Amniotic epithelial cell (primary cell): ENCODE data around the gene RBM28.

Experiments
- DNase-seq: peaks from one replicate; pipeline ENCODE4 v3.0.0-alpha.2; 2010; ENCODE audit warnings: low read depth

RBM28 gene

GRCh38 chr7:128374041-128374440 is 30.3 kb upstream of the RBM28 start:
- no peak for DNase-seq

GRCh38 chr7:128373606-128374005 is 29.9 kb upstream of the RBM28 start:
- DNase-seq = no peak

GRCh38 chr7:128370491-128370890 is 26.8 kb upstream of the RBM28 start:
- no peak for DNase-seq

GRCh38 chr7:128366986-128367385 is 23.3 kb upstream of the RBM28 start:
- DNase-seq = no peak

DNA sequence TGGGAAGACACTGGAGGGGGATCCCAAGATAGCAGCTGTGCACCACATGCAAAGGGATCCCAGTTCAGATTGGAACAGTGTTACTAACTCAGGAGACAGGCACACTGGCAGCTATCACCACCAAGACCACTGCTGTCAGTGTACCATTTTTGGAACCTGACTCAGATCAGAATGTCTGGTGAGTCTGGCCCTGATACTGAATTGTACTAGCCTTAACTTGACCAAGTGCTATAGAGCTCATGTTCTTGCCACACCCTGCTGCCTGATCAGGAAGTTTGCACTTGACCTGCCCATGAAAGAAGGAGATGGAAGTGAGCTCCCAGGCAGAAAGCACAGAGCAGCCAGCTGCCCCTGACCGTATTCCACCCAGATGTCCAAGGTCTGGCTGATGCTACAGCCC is 22.6 kb upstream of the RBM28 start:
- DNase-seq = no peak

DNA sequence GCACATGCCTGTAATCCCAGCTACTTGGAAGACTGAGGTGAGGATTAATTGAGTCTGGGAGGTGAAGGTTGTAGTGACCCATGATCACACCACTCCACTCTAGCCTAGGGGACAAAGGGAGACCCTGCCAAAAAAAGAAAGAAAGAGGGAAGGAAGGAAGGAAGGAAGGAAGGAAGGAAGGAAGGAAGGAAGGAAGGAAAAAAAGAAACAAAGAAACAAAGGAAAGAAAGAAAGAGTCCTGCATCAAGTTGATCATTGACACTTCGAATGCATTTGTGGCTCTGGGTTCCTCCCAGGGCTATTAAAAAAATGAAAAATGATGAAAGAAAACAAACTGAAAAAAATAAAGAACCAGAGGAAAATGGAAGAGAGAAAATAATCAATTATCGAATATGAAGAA is 21.7 kb upstream of the RBM28 start:
- no peak for DNase-seq

DNA sequence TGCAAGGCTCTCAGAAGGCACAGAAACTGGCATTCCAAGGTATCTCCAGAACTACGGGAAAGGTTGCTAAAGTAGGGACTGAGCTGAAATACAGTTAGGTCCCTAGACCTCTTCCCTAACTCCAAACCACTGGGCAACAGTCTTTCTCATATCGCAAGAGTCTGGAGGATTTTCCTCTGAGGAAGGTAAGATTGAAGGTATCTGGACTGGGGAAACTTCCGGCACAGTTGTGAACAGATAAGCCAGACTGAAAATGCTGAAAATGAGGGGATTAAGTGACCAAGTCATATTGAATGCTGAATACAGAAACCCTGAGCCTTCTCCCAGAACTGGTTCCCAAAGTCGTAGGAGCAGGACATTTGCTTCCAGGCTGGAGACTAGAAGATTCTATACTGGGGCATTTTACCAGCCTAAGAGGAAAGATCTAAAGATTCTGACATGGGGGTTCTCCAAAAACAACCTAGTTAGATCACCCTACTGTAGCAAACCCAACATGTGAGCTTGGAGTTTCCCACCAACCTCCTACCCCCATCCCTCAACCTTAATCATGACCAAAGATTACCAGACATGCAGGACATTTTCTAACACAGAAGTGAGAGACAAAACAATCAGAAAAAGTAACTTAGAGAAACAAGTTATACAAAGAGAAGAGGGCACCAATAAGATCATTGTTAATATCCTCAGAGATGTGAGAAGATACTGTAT is 20.6 kb upstream of the RBM28 start:
- DNase-seq = no peak

GRCh38 chr7:128363261-128363721 is 19.6 kb upstream of the RBM28 start:
- no peak for DNase-seq

DNA sequence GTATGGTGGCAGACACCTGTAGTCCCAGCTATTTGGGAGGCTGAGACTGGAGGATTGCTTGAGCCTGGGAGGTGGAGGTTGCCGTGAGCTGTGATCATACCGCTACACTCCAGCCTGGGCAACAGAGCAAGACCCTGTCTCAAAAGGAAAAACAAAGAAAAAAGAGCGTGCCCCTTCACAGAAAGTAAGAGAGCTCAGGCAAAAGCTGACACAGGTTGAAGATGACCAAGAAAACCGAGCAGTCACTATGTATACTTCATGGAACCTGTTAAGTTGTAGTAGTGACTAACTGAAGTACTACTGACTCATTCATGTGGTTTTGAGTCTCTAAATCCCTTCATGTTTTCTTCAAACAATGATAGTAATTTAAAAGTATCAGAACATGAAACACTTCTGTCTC is 19.0 kb upstream of the RBM28 start:
- DNase-seq = peak; percentile 68

DNA sequence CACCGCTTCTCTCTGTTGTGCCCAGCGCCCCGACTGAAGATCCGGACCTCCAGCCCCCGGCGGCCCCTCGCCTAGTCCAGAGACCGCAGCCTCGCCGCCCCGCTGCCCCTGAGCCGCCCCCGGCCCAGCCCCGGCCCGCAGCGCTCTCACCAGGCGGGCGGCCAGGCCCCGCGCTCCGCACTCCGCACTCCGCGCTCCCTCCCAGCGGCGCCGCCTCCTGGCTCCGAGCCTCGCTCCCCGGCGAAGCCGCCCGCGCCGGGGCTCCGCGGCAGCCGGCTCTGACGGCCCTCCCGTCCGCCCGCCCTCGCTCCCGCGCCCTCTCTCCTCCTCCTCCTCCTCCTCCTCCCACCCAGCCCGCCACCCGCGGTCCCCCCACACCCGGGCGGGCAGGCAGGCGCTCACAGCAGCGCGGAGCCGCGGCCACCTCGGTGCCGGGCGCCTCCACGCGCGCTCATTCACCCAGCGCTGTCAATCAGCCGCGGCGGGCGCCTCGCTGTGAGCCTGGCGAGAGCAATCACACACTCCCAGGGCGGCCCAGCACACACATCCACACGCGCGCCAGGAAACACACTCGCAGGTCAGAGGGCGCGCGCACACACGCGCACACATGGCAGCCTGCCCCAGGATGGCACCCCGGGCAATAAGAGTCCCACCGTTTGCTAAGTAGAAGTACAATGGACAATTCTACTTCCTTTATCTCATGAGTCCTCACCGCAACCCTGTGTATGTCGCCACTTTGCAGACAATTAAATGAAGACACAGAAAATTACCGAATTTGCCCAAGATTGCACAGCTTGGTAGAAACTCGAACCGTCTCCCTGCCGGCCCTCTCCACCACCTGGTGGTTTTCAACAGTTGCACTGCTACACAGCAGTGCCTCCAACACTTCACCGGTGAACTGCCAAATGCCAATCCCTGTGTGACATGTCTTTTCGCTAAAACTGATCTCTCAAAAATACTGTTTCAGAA is 18.0 kb upstream of the RBM28 start, which contains the start of gene PRRT4:
Gene PRRT4 (minus strand): TSS at position 280 of the 969 bp plus-strand sequence.
- no peak for DNase-seq

GRCh38 chr7:128360359-128360678 is 16.6 kb upstream of the RBM28 start:
- DNase-seq = no peak

- no peak for DNase-seq
Observed at GRCh38 chr7:128359939-128360338, 16.2 kb upstream of the RBM28 start.

DNA sequence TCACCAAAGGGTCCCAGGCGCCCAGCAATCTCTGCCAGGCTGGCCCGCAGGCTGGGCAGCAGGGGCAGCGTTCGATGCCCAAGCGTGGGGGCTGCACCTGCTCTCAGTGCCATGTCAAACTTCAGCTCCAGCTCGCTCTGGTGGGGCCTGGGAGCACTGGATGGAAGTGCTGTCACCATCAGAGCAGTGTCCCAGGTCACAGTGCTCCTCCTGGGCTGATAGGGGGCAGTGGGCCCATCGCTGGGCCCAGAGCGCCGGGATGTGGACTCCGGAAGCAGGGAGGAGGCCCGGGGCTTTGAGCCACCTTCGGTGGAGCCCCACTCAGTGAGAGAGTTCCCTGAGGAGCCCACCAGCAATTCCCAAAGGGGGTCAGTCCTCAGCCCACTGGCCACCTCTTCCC is 15.6 kb upstream of the RBM28 start:
- no peak for DNase-seq

DNA sequence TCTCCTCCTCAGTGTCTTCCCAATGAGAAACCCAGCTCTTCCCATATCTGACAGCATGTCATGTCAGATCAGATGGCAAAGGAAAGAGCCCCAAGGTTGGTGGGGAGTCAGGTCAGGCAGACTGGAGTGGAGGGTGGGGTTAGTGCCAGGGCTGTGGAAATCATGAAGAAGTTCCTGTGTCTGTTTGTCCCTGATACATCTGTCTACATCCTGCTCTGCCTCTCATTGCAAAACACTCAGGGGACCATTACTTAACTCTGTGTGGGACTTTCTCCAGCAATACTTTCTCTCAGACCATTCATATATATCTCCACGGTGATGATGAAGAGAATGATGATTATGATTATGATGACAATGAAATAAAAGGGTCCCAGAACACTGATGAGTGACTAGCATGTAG is 14.5 kb upstream of the RBM28 start:
- no peak for DNase-seq

DNA sequence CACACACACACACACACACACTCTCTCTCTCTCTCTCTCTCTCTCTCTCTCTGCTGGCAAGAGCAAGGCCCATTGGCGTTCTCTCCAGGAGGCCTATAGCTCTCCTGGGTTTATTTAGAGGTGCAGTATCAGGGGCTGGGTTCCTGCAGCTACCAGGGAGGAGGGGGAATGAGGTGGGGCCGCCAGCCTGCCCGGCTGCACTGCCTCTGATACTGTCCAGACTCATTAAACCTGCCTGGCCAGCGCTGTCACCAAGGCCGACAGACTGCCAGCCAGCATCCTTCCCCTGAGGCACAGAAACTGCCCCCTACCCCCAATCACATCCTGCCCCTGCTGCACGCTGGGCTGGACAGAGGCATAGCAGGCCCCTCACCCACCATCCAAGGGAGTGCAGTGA is 13.5 kb upstream of the RBM28 start:
- DNase-seq = no peak

DNA sequence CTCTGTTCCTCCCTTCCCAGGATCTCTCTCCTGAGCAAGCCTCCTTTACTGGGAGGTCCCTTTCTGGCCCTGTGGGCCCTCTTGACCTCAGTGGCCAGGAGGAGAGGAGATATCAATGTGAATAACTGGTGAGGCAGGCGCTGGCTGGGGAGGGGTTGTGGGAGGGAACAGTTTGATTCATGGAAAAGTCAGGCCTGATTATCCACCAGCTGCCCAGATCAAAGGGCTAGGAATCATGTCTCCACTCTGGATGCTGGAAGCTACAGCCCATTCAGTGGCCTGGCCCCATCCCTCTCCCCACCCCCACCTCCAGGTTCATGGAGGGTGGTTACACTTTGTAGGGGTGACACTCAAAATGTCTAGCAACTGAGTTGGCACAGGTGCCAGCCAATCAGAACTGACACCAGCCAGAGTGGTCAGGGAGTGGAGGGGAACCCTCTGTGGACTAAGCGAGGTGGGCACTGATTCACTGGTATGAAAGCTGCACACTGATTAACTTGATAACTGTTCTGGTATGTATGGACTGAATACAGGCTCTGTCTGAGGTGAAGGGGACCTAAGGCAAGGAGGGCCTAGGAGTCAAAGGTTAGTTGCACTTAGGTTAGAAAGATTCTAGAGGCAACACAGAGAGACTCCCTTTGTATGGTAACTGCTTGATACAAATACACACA is 13.0 kb upstream of the RBM28 start:
- peak; percentile 46 for DNase-seq

- DNase-seq = no peak
Observed at GRCh38 chr7:128353610-128354009, 9.9 kb upstream of the RBM28 start.

DNA sequence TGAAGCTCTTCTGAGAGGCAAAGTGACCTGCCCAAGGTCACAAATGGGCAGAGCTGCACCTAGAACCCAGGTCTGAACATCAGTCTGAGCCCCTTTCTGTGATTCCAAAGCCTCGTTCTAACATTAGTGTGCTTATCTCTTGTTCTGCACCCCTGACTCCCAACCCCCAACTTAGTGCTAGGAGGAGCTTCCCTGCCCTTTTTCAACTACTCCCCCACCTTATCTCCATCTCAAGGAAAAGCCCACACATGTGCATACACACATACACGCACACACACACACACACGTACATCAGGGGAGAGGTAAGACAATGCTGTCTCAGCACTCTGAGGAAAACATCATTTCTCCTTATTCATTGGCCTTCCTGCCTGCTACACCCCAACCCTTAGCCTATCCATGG is 9.5 kb upstream of the RBM28 start:
- no peak for DNase-seq

GRCh38 chr7:128352636-128353035 is 8.9 kb upstream of the RBM28 start:
- DNase-seq = no peak

GRCh38 chr7:128352153-128352537 is 8.4 kb upstream of the RBM28 start:
- DNase-seq = peak; percentile 34

GRCh38 chr7:128351296-128352152 is 7.8 kb upstream of the RBM28 start:
- no peak for DNase-seq
